Ishikawa (cell line): ENCODE results near the gene ACAD8.

ENCODE experiments used
- CEBPB ChIP-seq: IDR thresholded peaks from 2 replicates; pipeline ENCODE4 v1.6.1; 2012
- EP300 ChIP-seq: IDR thresholded peaks from 2 replicates; pipeline ENCODE4 v1.6.1; 2012; ENCODE audit warnings: borderline replicate concordance
- NFIC ChIP-seq: IDR thresholded peaks from 2 replicates; pipeline ENCODE4 v1.6.1; 2012
- RAD21 ChIP-seq: IDR thresholded peaks from 2 replicates; pipeline ENCODE4 v1.6.1; 2012; ENCODE audit warnings: low read depth
- REST ChIP-seq: IDR thresholded peaks from 2 replicates; pipeline ENCODE4 v1.6.1; 2012; ENCODE audit warnings: low read depth, mild to moderate bottlenecking
- TAF1 ChIP-seq: IDR thresholded peaks from 2 replicates; pipeline ENCODE4 v1.6.1; 2012; ENCODE audit warnings: low read depth, mild to moderate bottlenecking
- TCF12 ChIP-seq: IDR thresholded peaks from 2 replicates; pipeline ENCODE4 v1.6.1; 2012; ENCODE audit warnings: low read depth
- USF1 ChIP-seq: IDR thresholded peaks from 2 replicates; pipeline ENCODE4 v1.6.1; 2012
- ZBTB7A ChIP-seq: IDR thresholded peaks from 2 replicates; pipeline ENCODE4 v1.6.1; 2012; ENCODE audit warnings: low read depth

- TF ChIP-seq REST (no peak), USF1 (no peak), CEBPB (no peak), RAD21 (no peak), NFIC (no peak), TCF12 (no peak), ZBTB7A (no peak), TAF1 (no peak), EP300 (no peak)
Observed at GRCh38 chr11:134293119-134294113, 40.0 kb downstream of the ACAD8 start.
